ENCODE data around the gene SBSN.
A peak's percentile ranks its signal among the peaks of the same experiment; 100 is the strongest.

SBSN gene

DNA sequence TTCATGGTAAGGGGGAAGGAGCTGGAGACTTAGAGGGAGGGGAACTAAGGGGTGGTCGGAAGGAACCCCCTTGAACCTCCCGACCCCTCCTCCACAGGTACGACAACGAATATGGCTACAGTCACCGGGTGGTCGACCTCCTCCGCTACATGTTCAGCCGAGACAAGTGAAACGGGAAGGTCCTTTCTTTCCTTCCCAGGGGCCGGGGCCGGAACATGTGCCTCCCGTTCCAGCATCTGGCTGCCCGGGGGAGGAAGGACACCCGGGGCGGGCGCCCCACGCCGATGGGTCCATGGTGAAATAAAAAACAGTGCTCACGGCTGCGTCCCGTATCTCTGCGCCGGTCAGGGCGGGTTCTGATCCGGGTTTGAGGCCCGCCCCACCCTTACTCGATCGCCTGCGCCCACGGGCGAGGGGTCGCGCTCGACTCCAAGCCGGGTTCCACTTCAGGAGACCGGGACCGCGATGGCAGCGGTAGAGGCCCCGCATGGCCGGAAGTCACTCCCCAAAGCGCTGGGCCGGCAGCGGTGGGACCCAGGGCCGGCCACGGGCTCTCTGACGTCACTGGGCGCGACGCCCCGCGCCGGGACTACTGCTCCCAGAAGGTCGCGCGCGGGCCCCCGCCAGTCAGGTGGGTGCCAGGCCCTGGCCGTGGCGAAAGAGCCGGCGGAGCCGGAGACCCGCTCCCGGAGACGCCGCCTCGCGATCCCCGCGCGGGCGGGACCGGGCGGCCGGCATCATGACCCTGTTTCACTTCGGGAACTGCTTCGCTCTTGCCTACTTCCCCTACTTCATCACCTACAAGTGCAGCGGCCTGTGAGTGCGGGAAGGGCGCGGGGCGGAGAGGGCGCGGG lies 17.1 kb upstream of the SBSN start, which contains the start of gene TMEM147:
TMEM147 (plus strand) TSS at position 626 of the 854 bp plus-strand sequence; CDS start at position 740, 114 bp downstream.
- TF ChIP-seq CTCF (IDR thresholded peaks at IDR 0.05; ENCODE audit: borderline replicate concordance, extremely low read depth, low read length, poor library complexity, severe bottlenecking) (no peak), EZH2 (IDR thresholded peaks at IDR 0.05; ENCODE audit: borderline replicate concordance, low read depth, low read length, severe bottlenecking) (no peak)
- DNase-seq (peak; percentile 84), ATAC-seq (ENCODE audit: insufficient read depth, low read depth) (peak; percentile 88)
- Histone ChIP-seq H3K27me3 (ENCODE audit: insufficient read depth, low read length, poor library complexity) (no peaks in the 10 kb centered on the region), H3K27ac (ENCODE audit: low read length) (peak within 1 kb of the TSS; percentile 74), H3K79me2 (ENCODE audit: insufficient read depth, low read length) (peaks cover 26% of the 10 kb centered on the region), H3K4me1 (ENCODE audit: insufficient read depth, low read length) (peaks cover 33% of the 10 kb centered on the region), H3K9me3 (ENCODE audit: insufficient read depth, low read length, severe bottlenecking) (no peaks in the 10 kb centered on the region), H3K9ac (ENCODE audit: low read depth, low read length) (peak within 1 kb of the TSS; percentile 75), H2AFZ (ENCODE audit: low read depth, low read length) (peak within 1 kb of the TSS; percentile 91), H3K4me2 (ENCODE audit: insufficient read depth, low read length) (peak within 1 kb of the TSS; percentile 88), H3K4me3 (ENCODE audit: low read depth in 1 of 2, low read length in 2 of 2) (peak within 1 kb of the TSS; percentile 63 to 68), H3K36me3 (ENCODE audit: insufficient read depth, low read length) (peaks cover 31% of the 10 kb centered on the region), H4K20me1 (ENCODE audit: insufficient read depth, low read length) (peaks cover 12% of the 10 kb centered on the region; the same call in 1 of the 2 replicates)

DNA sequence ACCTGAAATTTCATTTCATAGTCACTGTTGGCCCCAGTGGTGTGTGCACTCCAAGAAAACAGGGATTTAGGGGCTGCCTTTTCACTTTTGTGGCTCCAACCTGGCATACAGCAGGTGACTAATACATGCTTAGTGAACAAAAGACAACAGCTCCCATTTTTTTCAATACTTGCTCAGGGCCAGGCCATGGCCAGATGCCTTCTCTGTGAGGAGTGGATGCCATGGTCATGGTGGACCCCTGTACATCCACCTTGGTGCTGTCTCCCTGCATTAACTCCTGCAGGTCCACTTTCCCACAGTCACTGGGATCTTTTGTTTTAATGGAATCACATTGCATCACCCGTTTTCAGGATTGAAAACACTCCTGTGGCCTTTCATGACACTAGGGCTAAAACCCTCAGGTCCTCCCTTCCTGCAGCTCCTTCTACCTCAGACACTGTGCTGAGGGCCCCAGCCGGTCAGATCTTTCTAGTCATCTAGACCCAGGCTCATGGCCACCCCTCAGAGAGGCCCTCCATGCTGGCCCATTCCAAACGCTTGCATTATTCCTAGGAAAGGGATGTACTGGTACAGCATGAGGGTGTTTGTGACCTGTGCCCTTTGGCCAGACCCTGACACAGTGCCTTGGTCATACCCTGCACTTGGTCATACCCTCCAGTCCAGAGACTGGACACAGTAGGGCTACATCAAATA lies 16.1 kb upstream of the SBSN start:
- Histone ChIP-seq H3K27ac (ENCODE audit: low read length) (peak overlapping the region; percentile 74; the same call in 1 of the 2 replicates), H3K9ac (ENCODE audit: low read depth, low read length) (peak overlapping the region; percentile 75), H3K4me3 (ENCODE audit: low read depth in 1 of 2, low read length in 2 of 2) (peak overlapping the region; percentile 63 to 68; a peak in 3 of 4 replicates), H3K79me2 (ENCODE audit: insufficient read depth, low read length) (peaks cover 26% of the 10 kb centered on the region), H4K20me1 (ENCODE audit: insufficient read depth, low read length) (peaks cover 8% of the 10 kb centered on the region; the same call in 1 of the 2 replicates), H2AFZ (ENCODE audit: low read depth, low read length) (no peak overlapping the region), H3K9me3 (ENCODE audit: insufficient read depth, low read length, severe bottlenecking) (no peaks in the 10 kb centered on the region), H3K4me2 (ENCODE audit: insufficient read depth, low read length) (peak overlapping the region; percentile 88), H3K36me3 (ENCODE audit: insufficient read depth, low read length) (peaks cover 27% of the 10 kb centered on the region), H3K27me3 (ENCODE audit: insufficient read depth, low read length, poor library complexity) (no peaks in the 10 kb centered on the region), H3K4me1 (ENCODE audit: insufficient read depth, low read length) (peaks cover 33% of the 10 kb centered on the region)
- TF ChIP-seq EZH2 (IDR thresholded peaks at IDR 0.05; ENCODE audit: borderline replicate concordance, low read depth, low read length, severe bottlenecking) = no peak
- TF ChIP-seq CTCF (IDR thresholded peaks at IDR 0.05; ENCODE audit: borderline replicate concordance, extremely low read depth, low read length, poor library complexity, severe bottlenecking) = no peak
- ATAC-seq (ENCODE audit: insufficient read depth, low read depth) (no peak), DNase-seq (no peak)

DNA sequence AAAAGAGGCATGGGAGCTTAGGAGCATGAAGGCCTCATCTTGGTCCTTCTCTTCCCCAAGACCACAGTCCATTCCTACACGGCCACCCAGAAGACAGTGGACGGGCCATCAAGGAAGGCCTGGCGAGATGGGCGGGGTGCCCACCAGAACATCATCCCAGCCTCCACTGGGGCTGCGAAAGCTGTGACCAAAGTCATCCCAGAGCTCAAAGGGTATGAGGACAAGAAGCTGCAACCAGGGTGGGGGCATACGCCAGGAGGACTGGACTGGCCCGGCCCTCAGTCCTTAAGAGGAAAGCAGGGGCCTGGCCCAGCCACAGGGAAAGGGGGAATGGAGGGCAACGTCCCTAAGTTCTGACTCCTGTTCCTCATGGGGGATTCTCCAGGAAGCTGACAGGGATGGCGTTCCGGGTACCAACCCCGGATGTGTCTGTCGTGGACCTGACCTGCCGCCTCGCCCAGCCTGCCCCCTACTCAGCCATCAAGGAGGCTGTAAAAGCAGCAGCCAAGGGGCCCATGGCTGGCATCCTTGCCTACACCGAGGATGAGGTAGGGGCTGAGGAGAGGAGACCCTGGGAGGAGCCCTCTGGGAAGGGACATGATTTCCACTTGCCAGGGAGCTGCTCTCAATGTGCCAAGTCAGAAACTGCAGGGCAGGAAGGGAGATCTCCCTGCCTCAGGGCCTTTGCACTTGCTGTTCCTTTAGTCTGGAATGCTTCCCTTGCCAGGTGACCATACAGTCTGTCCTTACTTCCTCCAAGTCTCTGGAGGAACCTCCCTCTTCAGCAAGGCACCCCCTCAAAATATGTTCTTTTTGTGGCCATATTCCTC lies 15.4 kb upstream of the SBSN start:
- Histone ChIP-seq H3K4me2 (ENCODE audit: insufficient read depth, low read length) (peak overlapping the region; percentile 88; the same call in 1 of the 2 replicates), H3K9ac (ENCODE audit: low read depth, low read length) (no peak overlapping the region), H3K27ac (ENCODE audit: low read length) (no peak overlapping the region), H3K9me3 (ENCODE audit: insufficient read depth, low read length, severe bottlenecking) (no peaks in the 10 kb centered on the region), H2AFZ (ENCODE audit: low read depth, low read length) (no peak overlapping the region), H3K4me3 (ENCODE audit: low read depth in 1 of 2, low read length in 2 of 2) (no peak overlapping the region), H3K27me3 (ENCODE audit: insufficient read depth, low read length, poor library complexity) (no peaks in the 10 kb centered on the region), H4K20me1 (ENCODE audit: insufficient read depth, low read length) (peaks cover 8% of the 10 kb centered on the region; the same call in 1 of the 2 replicates), H3K36me3 (ENCODE audit: insufficient read depth, low read length) (peaks cover 25% of the 10 kb centered on the region), H3K79me2 (ENCODE audit: insufficient read depth, low read length) (peaks cover 26% of the 10 kb centered on the region), H3K4me1 (ENCODE audit: insufficient read depth, low read length) (peaks cover 33% of the 10 kb centered on the region)
- no peak for DNase-seq
- ATAC-seq (ENCODE audit: insufficient read depth, low read depth) = no peak
- TF ChIP-seq CTCF (IDR thresholded peaks at IDR 0.05; ENCODE audit: borderline replicate concordance, extremely low read depth, low read length, poor library complexity, severe bottlenecking) = no peak
- TF ChIP-seq EZH2 (IDR thresholded peaks at IDR 0.05; ENCODE audit: borderline replicate concordance, low read depth, low read length, severe bottlenecking) = no peak
